GM12892 (cell line): ENCODE data around the gene ZNF408.
"Not testable (repeated sequence)": the region's sequence is repeated elsewhere in the genome, so short reads cannot be mapped to it uniquely, and the experiment has no call there.

ENCODE experiments used
- DNase-seq: peaks from one replicate; pipeline ENCODE4 v3.0.0; 2011; ENCODE audit not compliant: insufficient read length
- FAIRE-seq: peaks from 2 replicates; lab custom pipeline; 2011; peaks lifted over from hg19 to GRCh38; lab: Jason Lieb, UNC
- POLR2A ChIP-seq: IDR thresholded peaks from 2 replicates; pipeline ENCODE4 v1.6.1; 2011; ENCODE audit warnings: low read depth, low read length, control low read depth
- POLR2AphosphoS5 ChIP-seq: IDR thresholded peaks from 2 replicates; pipeline ENCODE4 v1.6.1; 2011; ENCODE audit warnings: low read depth, low read length, control low read depth
- TAF1 ChIP-seq: IDR thresholded peaks from 2 replicates; pipeline ENCODE4 v1.6.1; 2011; ENCODE audit warnings: low read depth, mild to moderate bottlenecking, control low read depth, low read length, borderline replicate concordance

Gene ZNF408

GRCh38 chr11:46667043-46667481 is 33.8 kb upstream of the ZNF408 start:
- no peak for TF ChIP-seq POLR2AphosphoS5
- no peak for TF ChIP-seq TAF1
- TF ChIP-seq POLR2A, result no peak

GRCh38 chr11:46668480-46669085 is 32.2 kb upstream of the ZNF408 start:
- DNase-seq, result no peak
- TF ChIP-seq TAF1 (no peak), POLR2AphosphoS5 (no peak), POLR2A (no peak)
- FAIRE-seq, result no peak

More at GRCh38 chr11:46667043-46667481, 33.8 kb upstream of the ZNF408 start:
- DNase-seq, result no peak
- no peak for FAIRE-seq

GRCh38 chr11:46669711-46670139 is 31.1 kb upstream of the ZNF408 start:
- no peak for TF ChIP-seq POLR2AphosphoS5
- TF ChIP-seq POLR2A, result no peak
- TF ChIP-seq TAF1, result no peak
- no peak for FAIRE-seq
- DNase-seq, result no peak

GRCh38 chr11:46670521-46670920 is 30.3 kb upstream of the ZNF408 start:
- FAIRE-seq, DNase-seq: not testable (repeated sequence)

- FAIRE-seq (no peak), DNase-seq (no peak)
- TF ChIP-seq POLR2A (no peak), TAF1 (no peak), POLR2AphosphoS5 (no peak)
Measured at GRCh38 chr11:46671958-46672315, 28.9 kb upstream of the ZNF408 start.

DNA sequence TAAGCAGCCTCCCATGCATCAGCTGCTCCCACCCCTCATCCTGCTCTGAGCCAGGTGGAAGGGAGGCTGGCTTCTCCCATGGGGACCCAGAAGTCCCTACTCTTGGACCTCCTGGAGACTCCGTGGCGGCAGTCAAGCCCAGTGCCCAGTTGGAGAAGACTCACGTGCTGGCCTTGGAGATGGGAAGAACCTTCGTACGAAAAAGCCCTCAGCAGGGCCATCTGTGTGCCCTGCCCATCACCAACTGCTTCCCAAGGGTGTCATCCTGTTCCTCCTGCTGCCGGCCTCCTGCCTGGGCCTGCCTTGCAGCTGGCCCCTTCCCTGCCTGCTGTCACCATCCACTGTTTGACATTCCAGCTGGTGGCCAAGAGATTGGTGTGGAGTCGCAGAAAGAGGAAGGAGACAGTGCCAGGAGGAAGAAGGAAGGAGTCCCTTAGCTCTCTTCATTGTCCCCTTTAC is 28.4 kb upstream of the ZNF408 start:
- no peak for DNase-seq
- no peak for TF ChIP-seq POLR2A
- TF ChIP-seq TAF1, result no peak
- TF ChIP-seq POLR2AphosphoS5, result no peak
- no peak for FAIRE-seq

- TF ChIP-seq POLR2A, result no peak
- no peak for TF ChIP-seq TAF1
- 0 out of 2 replicates have a peak, but pooled peaks have one; percentile 29 for TF ChIP-seq POLR2AphosphoS5
- FAIRE-seq (no peak), DNase-seq (no peak)
Measured at GRCh38 chr11:46673713-46674462, 26.9 kb upstream of the ZNF408 start.

DNA sequence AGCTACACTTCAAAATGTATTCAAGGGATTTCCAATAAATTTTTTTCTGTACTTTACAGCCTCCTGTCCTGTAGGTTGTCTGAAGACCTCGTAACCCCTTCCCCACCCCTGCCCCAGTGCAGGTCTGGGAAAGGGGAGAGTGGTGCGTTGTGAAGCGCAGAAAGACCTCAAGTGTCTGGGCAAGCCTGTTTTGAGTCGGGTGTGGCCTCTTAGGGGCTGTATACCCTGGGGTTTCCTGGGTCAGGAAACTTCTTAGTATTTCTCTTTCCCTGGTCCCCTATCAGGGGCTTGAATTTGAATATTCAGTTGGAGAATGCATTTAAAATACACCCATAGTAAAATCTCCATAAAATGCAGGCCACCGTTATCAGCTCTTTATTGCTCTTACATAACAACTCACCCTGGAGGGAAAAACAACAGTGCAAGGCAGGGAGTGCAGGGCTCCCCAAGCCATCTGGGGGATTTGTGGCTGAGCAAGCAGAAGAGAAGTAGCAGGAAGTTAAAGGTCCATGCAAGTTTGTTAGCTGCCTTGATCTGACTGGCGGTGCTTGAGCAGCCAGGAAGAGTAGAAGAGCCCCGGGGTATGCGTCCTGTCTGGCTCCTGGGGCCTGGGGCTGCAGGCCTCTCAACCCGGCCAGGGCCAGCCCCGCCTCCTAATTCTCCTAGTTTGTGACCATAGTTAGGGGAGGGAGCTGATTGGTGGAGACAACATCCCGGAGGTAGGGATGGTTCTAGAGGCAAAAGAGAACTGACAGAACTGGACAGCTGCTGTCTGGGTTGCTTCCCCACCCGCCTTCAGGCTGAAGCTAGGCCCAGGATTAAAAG is 26.2 kb upstream of the ZNF408 start:
- TF ChIP-seq TAF1, result no peak
- no peak for TF ChIP-seq POLR2AphosphoS5
- no peak for TF ChIP-seq POLR2A
- no peak for DNase-seq
- no peak for FAIRE-seq

GRCh38 chr11:46675288-46675851 is 25.5 kb upstream of the ZNF408 start:
- FAIRE-seq (no peak), DNase-seq (no peak)
- TF ChIP-seq POLR2A (0 out of 2 replicates have a peak, but pooled peaks have one; percentile 24), TAF1 (no peak), POLR2AphosphoS5 (no peak)

GRCh38 chr11:46675949-46676348 is 24.9 kb upstream of the ZNF408 start:
- no peak for FAIRE-seq
- DNase-seq, result no peak
- TF ChIP-seq POLR2AphosphoS5, result no peak
- no peak for TF ChIP-seq POLR2A
- no peak for TF ChIP-seq TAF1
